ENCODE data around the gene SYT7. TPM values are rescaled to one million over a fixed set of nuclear protein-coding genes. Genes with fewer than 3 reads are reported as not detected.

Gene SYT7
- total and polyA plus RNA-seq, 10 donors, result 0.14 to 5.3 (median 2.3) TPM

- H3K4me3 ChIP-seq, result no peak overlapping the region
- TF ChIP-seq POLR2AphosphoS5 (IDR thresholded peaks at IDR 0.05) (no peak), POLR2A (IDR thresholded peaks at IDR 0.05) (no peak)
- WGBS, 5 donors, result 89 to 91% (median 90%) methylated on average over 19 of the region's 19 CpGs
- no peaks in the 10 kb centered on the region for H3K9me3 ChIP-seq
- no peak for DNase-seq
- H3K27ac ChIP-seq, result no peak overlapping the region
- H3K36me3 ChIP-seq, result no peaks in the 10 kb centered on the region
- intact Hi-C loops (cut with DNase I; ENCODE audit: low total_unique reads), result no loop called here
- peaks cover 0 to 3% (median 0%) of the 10 kb centered on the region in 6 donors for H3K4me1 ChIP-seq
- H3K27me3 ChIP-seq (replicated peaks in 1 of 7), result peaks cover 0 to 45% (median 0%) of the 10 kb centered on the region in 7 donors
These were observed 55.8 kb downstream of the SYT7 start for GRCh38 chr11:61524963-61525587.

- TF ChIP-seq CTCF (IDR thresholded peaks at IDR 0.05 in 8 of 11, conservative IDR thresholded peaks at IDR 0.05 in 3 of 11), result no peak
- no peak for TF ChIP-seq POLR2A (IDR thresholded peaks at IDR 0.05)
- no peak for TF ChIP-seq POLR2AphosphoS5 (IDR thresholded peaks at IDR 0.05)
- 84 to 90% (median 87%) methylated on average over 12 of the region's 12 CpGs for WGBS, 5 donors
- Histone ChIP-seq H3K4me3 (no peak overlapping the region), H3K36me3 (no peaks in the 10 kb centered on the region), H3K27ac (no peak overlapping the region), H3K27me3 (replicated peaks in 1 of 7) (peaks cover 0 to 45% (median 0%) of the 10 kb centered on the region in 7 donors), H3K9me3 (no peaks in the 10 kb centered on the region), H3K4me1 (peaks cover 0 to 3% (median 0%) of the 10 kb centered on the region in 6 donors)
- intact Hi-C loops (cut with DNase I; ENCODE audit: low total_unique reads), result no loop called here
- DNase-seq, result no peak
These were observed 56.4 kb downstream of the SYT7 start for GRCh38 chr11:61524446-61524845.

GRCh38 chr11:61522881-61523280, 58.0 kb downstream of the SYT7 start:
- intact Hi-C loops (cut with DNase I; ENCODE audit: low total_unique reads), result no loop called here
- Histone ChIP-seq H3K4me1 (peaks cover 0 to 3% (median 0%) of the 10 kb centered on the region in 6 donors), H3K27me3 (replicated peaks in 1 of 7) (peaks cover 0 to 40% (median 0%) of the 10 kb centered on the region in 7 donors), H3K4me3 (no peak overlapping the region), H3K9me3 (no peaks in the 10 kb centered on the region), H3K36me3 (no peaks in the 10 kb centered on the region), H3K27ac (no peak overlapping the region)
- 87 to 93% (median 89%) methylated on average over 15 of the region's 15 CpGs for WGBS, 5 donors
- no peak for TF ChIP-seq POLR2A (IDR thresholded peaks at IDR 0.05)
- no peak for TF ChIP-seq POLR2AphosphoS5 (IDR thresholded peaks at IDR 0.05)
- no peak for TF ChIP-seq CTCF (IDR thresholded peaks at IDR 0.05 in 8 of 11, conservative IDR thresholded peaks at IDR 0.05 in 3 of 11)
- no peak for DNase-seq

- H3K27me3 ChIP-seq (replicated peaks in 1 of 7), result peaks cover 0 to 36% (median 14%) of the 10 kb centered on the region in 7 donors
- H3K9me3 ChIP-seq, result no peaks in the 10 kb centered on the region
- no peak overlapping the region for H3K4me3 ChIP-seq
- no peak for DNase-seq
- 82 to 92% (median 85%) methylated on average over 15 to 23 of the region's 23 CpGs for WGBS, 5 donors
- peaks cover 9 to 18% (median 12%) of the 10 kb centered on the region in 6 donors for H3K4me1 ChIP-seq
- intact Hi-C loops (cut with DNase I; ENCODE audit: low total_unique reads), result loop anchor here (5.0 kb wide), 1 partner anchor 41 kb away; no protein-coding TSS in a partner anchor
- H3K36me3 ChIP-seq, result no peaks in the 10 kb centered on the region
- H3K27ac ChIP-seq, result no peak overlapping the region
- no peak for TF ChIP-seq CTCF (IDR thresholded peaks at IDR 0.05 in 8 of 11, conservative IDR thresholded peaks at IDR 0.05 in 3 of 11)
- TF ChIP-seq POLR2A (IDR thresholded peaks at IDR 0.05), result no peak
- TF ChIP-seq POLR2AphosphoS5 (IDR thresholded peaks at IDR 0.05), result no peak
These were observed 62.7 kb downstream of the SYT7 start for GRCh38 chr11:61518032-61518795.

Data from spleen (tissue), 11 donors.